Measurements from ENCODE around the gene NSMCE3.
"Not testable (repeated sequence)": the region's sequence is repeated elsewhere in the genome, so short reads cannot be mapped to it uniquely, and the experiment has no call there.

NSMCE3 gene

DNA sequence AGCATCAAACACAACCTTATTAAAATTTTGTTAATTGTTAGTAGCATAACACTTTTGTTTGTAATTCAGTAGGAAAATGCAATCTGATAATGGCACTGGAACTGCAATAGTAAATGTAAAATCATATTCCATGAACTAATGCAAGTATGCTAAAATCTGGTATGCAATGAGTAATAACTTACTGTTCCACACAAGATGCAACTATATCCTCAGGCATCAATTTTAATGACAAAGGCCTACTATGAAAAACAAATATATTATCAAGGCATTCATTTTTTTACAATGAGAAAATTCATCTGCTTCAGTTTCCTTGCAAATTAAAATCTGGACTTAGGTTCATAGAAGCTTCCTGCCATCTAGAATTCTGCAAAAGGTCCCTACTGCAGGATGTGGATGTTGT, 1.4 kb upstream of the NSMCE3 start:
- DNase-seq (ENCODE audit: insufficient read length, low spot score), result no peak
- FAIRE-seq, result no peak

DNA sequence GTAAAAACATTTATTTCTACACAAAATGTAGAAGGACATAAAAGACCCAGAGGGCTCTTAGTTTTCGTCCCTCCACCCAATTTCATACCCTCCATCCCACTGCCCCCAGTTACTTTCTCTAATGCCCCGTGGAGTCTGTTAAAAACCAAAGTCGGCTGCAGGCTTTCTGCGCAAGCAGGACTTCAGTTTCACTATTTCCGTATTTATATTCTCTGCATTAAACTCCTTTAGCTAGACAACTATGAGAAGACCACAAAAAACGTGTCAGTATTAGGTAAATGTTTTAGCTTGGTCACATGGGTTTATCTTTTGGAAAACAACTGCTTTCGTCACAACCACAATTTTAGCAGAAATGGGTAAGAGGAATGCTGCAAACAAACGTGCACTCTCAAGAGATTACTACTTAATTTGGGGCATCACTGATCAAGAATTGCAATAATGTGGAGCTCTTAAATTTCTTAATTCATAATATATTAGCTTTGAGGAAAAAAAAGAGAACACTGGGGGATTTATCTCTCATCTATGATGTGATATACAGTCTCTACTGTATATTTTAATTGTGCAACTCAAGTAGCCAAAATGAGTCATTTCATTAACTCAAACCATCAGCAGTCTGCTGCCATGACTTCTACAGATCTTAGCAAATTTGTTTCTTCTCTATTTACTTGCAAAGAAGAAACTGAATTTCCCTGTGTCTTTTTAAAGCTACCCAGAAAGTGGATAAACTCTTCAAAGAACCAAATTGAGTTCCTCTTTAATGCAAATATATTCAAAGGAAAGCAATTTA, 740 bp upstream of the NSMCE3 start:
- peak; percentile 8 for DNase-seq (ENCODE audit: insufficient read length, low spot score)
- no peak for FAIRE-seq

DNA sequence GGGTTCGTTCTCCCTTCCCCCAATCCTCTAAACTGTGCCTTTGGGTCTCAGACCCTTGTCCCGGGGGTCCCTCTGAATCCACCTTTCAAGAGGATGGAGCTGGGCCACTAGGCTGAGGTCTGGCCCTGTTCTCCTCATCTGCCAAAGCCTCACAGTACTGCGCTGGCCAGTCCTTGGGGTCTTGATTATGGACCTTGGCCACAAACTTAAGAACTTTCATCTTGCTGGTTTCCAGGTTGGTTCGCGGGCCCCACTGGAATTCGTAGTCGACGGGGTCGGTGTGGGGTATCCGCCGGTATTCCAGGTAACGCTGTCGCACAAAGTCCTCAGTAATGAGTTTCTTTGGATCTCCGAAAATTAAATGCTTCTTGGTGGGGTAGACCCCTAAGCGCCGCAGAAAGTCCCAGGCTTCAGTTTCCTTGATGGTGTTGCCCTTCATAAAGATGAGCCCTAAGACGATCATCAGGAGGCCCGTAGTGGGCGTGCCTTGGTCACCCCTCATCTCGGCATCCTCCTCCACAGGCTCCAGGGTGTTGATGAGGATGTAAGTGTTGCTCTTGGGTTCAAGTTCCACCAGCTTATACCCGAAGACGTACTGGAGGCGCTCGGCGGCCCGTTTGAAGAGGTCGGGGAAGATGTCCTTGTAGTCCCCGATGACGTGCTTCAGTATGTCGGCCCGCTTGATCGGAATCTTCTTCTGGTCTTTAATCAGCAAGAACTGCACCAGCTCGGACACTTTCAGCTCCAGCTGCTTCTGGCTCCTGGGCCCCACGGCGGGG, 727 bp downstream of the NSMCE3 start:
- FAIRE-seq (peak; percentile 53), DNase-seq (ENCODE audit: insufficient read length, low spot score) (no peak)

DNA sequence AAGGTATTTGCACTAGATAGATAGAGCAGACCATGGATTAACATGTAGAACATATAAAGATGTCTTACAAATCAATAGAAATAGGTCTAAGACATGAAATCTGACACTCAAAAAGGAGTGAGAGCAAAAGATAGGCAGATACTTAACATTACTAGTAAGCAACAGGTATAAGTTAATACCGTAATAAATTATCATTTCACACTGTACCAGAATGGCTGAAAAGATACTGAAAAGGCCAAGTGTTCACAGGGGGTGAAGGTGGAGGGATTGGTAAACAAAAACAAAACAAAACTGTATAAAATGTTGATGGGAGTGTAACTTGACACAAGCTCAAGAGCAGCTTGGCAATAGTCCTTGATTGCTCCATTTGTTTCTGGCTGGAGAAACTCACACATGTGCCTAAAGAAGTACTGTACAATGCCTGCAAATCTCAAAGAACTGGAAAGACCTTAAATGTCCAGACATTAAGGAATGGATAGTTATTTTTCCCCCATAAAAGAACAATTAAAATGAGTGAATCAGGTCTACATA, 3.5 kb downstream of the NSMCE3 start:
- FAIRE-seq (no peak), DNase-seq (ENCODE audit: insufficient read length, low spot score) (no peak)

DNA sequence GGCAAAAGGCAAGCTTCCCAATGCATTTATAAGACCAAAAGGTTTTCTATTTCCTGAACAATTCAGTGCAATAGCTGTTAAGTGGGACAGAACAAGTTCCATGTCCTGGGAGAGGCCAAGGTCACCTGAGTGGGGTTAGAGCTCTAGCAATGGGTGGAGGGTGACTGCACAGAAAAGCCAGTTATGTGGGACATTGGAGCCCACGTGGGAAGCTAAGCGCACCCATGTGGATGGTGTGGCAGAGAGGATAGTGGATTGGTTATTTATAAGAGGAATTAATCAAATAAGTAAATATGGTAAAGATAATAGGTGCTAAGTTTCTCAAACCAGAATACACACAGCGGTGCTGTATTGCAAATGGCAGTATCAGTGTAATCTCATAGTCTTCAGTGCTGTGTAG, 6.3 kb downstream of the NSMCE3 start:
- DNase-seq (ENCODE audit: insufficient read length, low spot score), result no peak
- no peak for FAIRE-seq

DNA sequence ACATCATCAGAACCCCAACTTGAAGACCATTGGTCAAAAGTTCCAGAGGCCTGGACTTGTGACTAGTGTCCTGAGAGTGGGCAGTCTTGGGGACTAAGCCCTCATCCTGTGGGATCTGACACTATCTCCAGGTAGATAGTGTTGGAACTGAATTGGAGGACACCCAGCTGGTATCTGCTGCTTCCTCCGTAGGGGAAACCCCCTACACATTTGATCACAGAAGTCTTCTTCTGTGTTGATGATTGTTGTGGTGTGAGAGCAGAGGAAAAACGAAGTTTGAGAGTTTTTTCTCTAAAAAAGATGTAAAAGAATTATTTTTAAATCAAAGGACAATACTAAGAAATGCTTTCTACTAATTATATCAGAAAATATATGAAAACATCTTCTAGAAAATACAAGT, 6.9 kb downstream of the NSMCE3 start:
- DNase-seq (ENCODE audit: insufficient read length, low spot score) (no peak), FAIRE-seq (no peak)

DNA sequence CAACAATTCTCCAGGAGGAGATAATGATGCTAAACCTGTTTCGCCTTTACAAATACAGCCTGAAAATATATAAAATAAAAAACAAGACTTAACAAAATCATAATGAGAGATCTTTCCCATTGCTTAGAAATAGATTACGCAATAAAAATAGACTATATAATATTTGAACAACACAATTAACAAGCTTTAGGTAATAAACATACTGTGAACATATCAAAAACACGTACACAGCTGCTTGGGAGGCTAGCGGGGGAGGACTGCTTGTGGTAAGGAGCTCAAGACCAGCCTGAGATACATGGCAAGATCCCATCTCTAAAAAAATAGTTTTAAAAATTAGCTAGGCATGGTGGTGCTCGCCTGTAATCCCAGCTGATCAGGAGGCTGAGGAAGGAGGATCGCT, 8.7 kb downstream of the NSMCE3 start:
- DNase-seq (ENCODE audit: insufficient read length, low spot score) (no peak), FAIRE-seq (no peak)

DNA sequence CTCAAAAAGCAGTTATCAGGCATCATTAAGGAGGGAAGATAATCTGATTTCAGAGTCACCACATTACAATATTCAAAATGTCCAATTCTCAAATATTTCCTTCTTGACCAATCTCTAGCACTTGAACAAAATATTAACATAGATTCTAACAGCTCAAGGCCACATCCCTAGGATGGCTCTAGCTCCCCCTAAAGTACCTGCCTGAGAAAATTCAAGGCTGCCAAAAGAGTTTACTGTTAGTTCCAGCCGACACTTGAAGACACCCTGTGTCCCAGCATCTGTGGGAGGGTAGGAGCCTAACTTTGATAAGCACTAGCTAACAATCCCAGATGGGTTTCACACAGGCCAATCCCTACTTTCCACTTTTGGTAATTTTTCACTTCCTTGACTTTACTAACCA, 10.4 kb downstream of the NSMCE3 start:
- FAIRE-seq, result no peak
- no peak for DNase-seq (ENCODE audit: insufficient read length, low spot score)

DNA sequence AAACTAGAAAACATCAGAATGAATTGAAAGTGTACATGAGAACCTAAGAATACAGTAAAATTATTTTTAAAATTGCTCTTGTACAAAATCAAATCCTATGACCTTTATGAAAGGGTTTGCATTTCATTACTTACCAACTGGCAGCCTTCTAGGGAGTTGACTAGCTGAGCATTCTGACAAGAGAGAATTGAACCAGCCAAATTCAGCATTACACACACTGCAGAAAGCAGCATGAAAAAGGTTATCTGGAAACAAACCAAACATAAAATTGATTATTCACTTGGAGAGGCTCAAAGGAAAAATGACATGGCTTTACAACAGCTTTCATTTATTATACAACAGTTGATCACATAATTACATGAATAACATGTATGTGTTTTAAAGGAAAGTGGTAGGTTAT, 17.4 kb downstream of the NSMCE3 start:
- FAIRE-seq (no peak), DNase-seq (ENCODE audit: insufficient read length, low spot score) (no peak)

DNA sequence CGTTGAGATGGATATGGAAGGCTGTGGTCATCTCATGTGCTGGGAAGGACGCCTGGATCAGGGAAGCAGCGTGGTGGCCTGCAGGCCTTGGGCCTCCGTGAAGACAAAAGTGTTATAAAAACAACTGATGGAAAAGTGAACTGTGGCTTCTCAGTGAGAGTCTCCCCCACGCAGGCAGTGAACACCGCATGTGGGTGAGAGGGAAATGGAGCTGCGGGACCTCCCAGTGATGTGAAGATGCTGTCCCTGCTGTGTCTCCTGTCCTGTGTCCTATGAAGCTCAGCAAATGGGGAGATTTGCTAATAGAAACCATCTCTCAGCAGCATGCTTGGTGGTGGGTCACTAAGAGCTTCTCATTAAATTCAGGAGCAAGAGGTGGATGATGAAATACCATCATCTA, 25.1 kb downstream of the NSMCE3 start:
- DNase-seq (ENCODE audit: insufficient read length, low spot score), result no peak
- no peak for FAIRE-seq

DNA sequence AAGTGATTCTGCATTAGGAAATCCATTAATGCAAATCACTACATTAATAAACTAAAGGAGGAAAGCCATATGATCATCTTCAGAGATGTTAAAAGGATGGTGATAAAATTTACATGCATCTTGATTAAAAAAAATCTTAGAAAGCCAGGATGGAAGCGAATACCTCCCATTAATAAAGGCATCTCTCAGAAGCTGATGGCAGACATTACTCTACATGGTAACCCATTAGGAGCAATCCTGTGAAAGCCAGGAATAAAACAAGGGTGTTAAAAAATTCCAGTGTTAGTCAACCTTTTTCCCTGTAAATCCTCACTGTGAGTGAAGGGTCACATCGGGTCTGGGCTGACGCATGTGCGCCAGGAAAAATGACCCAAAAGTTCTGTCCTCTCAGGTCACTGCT, 25.5 kb downstream of the NSMCE3 start:
- no peak for FAIRE-seq
- DNase-seq (ENCODE audit: insufficient read length, low spot score), result no peak

DNA sequence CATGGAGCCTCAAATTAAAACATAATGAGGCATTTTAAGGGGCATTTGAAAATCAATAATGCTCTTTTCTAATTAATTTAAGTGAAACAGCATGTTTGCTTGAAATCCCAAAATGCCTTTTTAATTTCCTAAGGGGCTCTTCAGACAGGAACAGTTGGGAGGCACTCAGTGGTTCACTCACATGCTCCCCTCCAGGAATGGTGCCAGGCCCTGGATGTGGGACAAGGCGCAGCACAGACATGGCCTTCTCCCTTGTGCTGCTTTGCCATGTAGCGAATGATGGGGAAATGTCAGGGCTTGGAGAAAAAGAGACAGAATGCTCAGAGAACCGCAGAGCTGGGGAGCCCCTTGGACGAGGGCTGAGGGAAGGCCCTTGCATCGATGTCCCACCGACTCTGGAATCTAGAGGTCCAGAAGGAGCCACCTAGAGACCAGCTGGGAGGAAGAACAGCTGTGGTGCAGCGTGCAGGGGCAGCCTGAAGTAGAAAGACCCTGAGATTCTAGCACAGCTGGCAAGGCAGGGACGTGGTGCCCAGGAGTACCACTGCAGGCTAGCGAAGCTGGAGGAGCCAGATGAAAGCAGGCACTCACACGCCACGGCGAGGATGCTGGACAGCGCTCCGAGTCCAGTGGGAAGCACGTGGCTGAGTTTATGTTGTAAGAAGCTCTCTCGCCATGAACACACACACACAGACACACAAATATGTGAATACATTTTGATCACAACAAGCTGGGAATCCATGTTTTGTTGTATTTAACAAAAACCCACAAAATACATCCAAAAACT, 27.0 kb downstream of the NSMCE3 start:
- FAIRE-seq, result no peak
- DNase-seq (ENCODE audit: insufficient read length, low spot score), result no peak

DNA sequence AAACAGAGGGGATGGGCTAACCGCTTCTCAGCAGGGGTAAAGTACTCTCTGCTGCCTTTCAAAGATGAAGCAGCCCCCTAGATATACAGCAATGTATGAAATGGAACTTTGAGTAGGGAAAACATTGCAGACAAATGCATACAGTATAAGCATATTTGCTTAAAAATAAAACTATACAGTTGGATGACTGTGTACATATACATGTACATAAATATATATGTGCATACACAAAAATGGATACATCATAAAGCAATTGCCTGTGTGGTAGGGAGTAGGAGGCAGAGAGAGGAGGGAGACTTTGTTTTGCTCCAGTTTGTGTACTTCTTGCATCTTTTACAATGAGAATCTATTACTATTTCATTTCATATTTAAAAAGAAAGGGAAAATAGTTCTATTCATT, 28.4 kb downstream of the NSMCE3 start:
- no peak for FAIRE-seq
- DNase-seq (ENCODE audit: insufficient read length, low spot score), result no peak

DNA sequence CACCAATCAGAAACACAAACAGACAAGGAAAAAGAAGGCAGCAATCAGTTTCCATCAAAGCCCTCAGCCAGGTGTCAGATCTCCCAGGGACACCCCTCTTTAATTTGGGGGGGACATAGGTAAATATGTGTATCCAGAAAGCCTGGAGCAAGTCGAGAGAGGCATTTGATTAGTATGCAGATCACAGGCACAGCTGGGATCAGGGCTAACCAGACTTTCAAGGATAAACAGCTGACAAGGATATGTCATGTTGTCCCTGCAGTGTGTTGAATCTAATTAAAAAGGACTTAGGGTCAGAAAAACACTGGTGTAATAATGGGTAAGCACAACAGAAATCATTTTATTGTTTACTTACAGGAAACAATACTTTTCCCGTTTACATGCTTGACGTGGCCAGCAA, 30.2 kb downstream of the NSMCE3 start:
- FAIRE-seq (no peak), DNase-seq (ENCODE audit: insufficient read length, low spot score) (no peak)

DNA sequence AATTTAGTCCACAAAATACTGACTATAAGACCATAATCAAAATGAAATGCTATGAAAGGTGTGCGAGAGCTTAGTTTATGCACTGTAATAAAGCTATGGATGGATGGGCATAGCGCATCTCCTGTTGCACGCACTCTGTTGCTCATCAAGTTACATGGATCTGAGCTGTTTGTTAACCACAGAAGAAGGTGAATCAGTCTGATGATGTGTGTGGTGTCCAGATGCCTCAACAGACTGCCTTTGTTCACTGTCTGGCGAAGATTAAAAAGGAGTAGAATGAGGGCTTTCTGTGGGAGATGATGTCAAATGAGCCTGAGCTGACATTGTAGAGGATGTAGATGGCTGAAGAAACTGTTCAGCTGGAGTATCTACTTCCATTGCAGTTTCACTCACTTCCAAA, 36.1 kb downstream of the NSMCE3 start:
- FAIRE-seq (no peak), DNase-seq (ENCODE audit: insufficient read length, low spot score) (no peak)

DNA sequence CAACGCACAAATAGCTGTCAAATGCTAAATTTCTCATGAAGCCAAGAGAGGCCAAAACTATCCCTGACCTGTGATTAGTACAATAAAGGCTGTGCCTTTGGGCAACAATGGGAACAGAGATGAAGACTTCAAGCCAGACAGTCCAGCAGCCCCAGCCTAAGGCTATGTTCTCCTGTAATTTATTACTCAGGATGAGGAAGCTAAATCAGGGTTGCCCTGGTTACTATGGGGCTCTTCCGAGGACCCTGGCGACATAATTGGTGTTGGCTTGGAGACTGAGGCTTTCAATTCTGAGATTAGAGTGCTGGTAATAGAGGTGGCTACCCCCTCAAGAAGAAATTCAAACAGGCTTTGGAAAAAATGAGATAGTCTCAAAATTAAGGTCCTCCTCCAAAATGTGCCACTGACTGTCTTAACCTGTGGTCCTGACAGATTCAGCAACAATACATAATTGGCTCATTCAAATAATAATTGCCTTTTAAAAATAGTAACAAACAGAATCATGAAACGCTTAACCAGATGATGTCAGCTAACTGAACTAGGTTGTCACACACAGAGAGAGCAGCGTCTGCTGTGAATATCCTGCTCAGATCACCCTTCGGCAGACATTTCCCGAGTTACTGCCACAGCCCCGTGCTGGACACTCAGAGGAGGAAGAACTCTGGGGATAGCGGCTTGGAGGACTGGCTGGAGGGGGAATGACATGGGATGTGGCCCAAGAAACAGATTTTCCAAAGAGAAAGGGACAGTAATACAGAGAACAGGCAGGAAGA, 43.0 kb downstream of the NSMCE3 start:
- DNase-seq (ENCODE audit: insufficient read length, low spot score) (no peak), FAIRE-seq (no peak)

DNA sequence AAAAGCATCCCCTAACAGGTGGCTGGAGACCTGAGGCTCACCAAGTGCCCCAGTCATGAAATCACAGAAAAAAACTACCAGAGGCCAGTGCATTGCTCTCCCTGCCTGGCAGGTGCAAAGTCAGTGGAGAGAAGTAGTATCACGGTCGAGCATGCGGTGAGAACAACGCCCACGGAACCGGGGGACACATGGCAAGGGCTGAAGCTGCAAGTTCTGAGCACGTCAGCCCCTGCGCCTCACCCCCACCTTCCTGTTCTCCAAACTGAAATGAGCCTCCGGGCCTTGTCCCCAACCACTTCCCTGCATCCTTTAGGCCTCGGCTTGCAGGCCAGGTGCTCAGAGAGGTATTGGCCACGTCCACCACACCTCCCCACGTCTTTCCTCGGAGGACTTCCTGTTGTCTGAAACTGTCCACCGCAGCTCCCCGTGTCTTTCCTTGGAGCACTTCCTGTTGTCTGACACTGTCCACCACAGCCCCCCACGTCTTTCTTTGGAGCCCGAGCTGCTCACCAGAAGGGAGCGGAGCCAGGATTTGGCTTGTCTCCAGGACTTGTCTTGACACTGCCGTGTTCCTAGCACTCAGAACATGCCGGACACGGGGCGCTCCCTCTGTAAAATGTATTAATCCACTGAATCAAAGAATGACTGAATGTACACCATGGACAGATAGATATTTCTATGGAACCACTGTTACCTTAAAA, 43.9 kb downstream of the NSMCE3 start:
- DNase-seq (ENCODE audit: insufficient read length, low spot score), result no peak
- no peak for FAIRE-seq

DNA sequence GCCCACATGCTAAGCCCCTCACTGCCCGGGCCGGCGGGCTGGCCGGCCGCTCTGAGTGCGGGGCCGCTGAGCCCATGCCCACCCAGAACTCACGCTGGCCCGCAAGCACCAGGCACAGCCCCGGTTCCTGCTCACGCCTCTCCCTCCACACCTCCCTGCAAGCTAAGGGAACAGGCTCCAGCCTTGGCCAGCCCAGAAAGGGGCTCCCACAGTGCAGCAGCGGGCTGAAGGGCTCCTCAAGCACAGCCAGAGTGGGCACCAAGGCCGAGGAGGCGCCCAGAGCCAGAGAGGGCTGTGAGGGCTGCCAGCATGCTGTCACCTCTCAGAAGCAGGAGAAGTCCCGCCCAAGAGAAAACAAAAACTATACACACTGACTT, 44.6 kb downstream of the NSMCE3 start:
- FAIRE-seq; DNase-seq (ENCODE audit: insufficient read length, low spot score): not testable (repeated sequence)

DNA sequence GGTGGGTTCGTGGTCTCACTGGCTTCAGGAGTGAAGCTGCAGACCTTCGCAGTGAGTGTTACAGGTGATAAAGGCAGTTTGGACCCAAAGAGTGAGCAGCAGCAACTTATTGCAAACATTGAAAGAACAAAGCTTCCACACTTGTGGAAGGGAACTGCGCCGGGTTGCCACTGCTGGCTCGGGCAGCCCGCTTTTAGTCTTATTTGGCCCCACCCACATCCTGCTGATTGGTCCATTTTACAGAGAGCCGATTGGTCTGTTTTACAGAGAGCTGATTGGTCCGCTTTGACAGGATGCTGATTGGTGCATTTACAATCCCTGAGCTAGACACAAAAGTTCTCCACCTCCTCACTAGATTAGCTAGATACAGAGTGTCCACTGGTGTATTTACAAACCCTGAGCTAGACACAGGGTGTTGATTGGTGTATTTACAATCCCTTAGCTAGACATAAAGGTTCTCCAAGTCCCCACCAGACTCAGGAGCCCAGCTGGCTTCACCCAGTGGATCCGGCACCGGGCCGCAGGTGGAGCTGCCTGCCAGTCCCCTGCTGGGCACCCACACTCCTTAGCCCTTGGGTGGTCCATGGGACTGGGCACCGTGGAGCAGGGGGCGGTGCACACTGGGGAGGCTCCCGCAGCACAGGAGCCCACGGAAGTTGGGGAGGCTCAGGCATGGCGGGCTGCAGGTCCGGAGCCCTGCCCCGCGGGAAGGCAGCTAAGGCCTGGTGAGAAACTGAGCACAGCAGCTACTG, 45.2 kb downstream of the NSMCE3 start:
- not testable (repeated sequence) for DNase-seq (ENCODE audit: insufficient read length, low spot score); FAIRE-seq

All from GM19239 (cell line).